NCI-H2107 (cell line): ENCODE results near the gene IQSEC1.

ENCODE experiments used
- DNase-seq: peaks from one replicate; lab custom pipeline; 2025; lab: John Stamatoyannopoulos, UW

IQSEC1 gene

DNA sequence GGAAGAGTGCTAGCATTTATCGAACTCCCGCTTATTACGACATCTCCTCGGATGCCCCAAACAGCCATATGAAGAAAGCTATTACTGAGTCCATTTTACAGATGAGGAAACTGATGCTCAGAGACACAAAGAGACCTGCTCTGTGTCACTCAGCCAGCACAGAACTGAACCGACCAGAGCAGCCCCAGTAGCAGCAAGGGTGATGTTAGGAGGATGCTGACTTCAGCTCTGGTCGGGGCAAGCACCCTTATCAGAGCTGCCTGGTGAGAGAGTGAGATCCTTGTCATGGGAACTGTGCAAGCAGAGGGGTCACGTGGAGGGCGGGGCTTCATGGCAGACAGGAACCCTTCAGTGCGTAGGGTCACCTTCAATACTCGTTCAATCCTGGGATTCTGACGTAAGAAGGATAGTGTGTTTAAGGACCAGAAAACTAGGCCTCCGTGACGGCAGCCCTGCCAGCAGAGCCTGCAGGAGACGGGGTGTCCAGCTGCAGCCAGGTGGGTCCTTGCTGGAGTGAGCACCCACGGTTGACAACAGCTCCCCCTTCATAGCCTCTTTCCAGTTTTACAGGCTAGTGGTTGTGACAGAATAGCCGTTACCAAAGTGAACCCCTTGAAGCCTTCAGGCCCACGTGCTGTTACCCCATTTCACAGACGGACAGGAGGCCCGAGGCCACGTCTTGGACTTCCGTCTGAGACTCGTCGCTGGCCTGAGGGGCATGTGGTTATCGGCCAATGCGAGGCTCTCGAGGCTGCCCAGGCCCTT is 12.0 kb upstream of the IQSEC1 start:
- no peak for DNase-seq

DNA sequence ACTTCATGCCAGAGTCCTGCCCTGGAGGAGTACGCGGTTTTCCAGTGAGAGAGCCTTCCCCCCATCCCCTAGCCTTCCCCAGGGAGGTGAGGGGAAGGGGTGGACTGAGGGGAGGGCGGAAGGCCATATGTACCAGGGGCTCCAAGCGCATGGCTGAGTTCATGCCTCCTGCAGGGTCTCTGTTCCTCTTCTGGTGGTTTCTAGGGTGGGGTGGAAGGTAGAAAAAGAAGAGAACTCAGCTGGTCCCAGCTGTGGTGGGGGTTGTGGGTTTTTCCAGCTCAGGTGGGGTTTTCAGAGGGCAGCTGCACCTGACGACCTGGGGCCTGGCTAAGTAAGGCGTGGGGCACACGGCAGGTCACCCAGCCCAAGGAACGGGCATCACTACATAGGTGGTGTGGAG is 10.7 kb upstream of the IQSEC1 start:
- no peak for DNase-seq

DNA sequence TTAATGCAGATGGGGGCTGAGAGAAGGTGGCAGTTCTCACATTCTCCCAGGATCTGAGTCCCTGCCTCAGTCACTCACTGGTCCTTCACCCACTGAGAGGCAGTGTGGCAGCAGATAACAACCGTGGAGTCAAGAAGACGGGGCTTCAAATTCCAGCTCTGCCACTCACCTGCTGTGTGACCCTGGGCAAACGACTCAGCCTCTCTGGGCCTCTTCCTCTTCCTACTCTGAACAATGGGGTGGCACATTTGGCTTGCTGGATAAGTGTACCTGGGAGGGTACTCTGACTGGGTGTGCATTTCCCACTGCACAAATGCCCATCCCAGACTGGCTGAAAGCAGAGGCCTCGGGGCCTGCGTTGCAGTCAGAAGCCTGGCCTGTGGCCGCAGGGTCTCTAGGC is 10.0 kb upstream of the IQSEC1 start:
- DNase-seq: no peak

DNA sequence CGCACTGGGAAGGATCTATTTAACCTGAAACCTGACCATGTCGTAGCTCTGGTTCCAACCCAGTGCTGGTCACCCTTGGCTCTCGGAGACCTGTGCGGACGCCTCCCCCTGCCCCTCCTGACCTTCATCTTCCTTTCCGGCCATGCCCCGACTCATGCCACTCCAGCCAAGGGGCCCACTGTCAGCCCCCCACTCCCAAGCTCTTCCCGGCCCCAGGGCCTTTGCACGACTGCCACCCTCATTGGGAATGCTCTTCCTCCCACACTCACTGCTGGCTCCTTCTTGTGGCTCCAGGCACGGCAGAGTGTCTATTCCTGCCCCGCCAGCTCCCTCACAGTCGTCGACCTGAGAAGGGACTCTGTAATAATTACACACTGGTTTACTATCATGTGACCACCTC is 9.4 kb upstream of the IQSEC1 start:
- DNase-seq: no peak

DNA sequence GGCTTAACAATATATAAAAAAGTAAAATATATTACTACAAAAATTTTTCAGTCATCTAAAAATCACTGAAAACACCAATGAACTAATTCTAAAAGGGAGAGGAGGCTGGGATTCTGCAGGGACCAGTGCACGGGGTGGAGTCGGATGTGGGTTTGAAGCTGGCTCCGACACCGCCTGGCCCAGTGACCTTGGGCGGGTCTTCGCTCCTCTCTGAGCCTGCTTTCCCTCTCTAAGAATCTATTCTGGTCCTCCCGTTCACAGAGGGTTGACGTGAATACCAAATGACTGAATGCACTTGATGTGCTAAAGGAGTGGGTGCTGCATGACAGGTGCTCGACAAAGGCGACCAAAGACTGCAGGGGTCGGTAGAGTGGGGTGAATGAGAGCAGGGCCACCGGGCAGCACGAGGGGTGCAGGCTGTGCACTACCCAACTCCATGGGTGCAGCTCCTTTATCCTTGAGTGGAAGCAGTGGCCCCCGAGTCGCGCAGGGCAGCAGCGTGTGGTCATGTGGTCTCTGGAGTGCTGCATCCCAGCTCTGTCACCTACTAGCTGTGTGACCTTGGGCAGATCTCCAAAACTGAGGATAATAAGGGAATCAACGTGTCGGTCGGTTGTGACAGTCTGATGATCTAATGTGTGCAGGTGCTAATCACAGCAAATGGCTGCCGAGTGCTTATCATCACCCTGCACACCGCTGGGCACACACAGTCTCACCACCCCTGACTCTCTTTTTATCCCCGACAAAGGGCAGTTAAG is 8.6 kb upstream of the IQSEC1 start:
- no peak for DNase-seq

DNA sequence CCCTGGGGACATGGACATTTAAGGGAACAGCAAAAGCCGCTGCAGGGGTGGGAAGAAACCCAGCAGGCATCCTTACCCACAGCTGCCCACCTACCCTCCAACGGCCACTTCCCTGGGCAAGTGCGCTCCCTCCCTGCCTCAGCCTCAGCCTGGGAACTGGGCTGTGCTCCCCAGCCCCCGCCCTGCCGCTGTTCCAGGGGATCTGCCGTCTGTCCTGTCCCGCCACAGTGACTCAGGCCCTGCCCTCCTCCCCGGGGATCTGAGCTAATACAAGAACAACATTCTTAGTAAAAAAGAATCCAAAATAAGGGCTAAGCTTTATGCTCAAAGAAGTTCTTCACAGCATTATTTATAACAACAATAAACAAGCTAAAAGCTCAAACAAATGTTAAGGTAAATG is 7.4 kb upstream of the IQSEC1 start:
- DNase-seq: no peak

DNA sequence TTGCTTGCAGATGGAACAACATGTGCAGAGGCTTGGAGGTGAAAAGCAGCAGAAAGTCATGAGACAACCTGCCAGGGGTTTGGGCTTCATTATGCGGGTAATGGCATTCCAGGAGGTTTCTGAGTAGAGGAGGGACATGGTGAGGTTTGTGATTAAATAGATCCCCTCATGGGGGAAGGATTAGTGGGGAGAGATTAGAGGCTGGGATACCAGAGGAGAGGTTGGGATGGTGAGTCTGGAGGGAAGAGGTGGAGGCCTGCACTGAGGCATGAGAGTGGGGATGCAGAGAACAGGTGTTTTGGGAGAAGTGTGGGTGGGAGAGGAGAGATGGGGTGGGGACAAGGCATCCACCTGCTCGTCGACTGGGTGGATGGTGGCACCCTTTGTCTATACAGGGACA is 6.8 kb upstream of the IQSEC1 start:
- DNase-seq: no peak

DNA sequence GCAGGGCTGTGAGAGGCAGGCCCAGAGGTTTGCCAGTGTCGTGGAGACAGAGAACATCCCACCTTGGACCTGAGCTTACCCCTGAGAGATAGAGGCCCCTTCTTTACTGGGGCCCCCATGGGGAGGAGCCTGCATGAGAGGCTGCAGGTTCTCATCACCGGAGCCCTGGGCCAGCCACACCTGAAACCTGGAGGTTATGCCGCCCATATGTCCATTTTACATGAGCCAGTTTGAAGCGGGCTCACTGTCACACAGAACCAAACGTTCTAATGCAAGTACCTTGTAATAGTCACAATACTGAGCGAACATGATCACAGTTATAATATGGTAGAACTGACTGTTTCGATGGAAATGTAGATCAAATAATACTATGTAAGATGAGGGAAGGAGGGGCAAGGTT is 6.3 kb upstream of the IQSEC1 start:
- DNase-seq: no peak

DNA sequence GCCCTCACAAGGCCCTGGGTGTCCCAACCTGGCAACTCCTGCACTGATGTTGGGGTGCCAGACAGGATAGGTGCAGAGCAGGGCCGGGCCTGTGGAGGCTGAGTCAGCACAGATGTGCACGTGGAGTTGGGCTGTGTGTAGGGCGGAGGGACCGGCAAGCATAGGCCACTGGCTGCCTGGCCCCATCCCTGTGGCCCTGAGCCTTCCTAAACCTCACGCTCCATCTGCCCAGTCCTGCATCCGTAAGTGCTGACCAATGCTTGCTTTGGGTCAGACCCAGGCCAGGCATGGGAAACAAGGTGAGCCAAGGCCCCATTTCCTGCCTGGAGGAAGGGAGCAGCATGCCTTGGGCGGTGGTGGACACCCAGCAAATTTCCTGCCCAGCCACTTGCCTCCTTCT is 5.8 kb upstream of the IQSEC1 start:
- DNase-seq: no peak

DNA sequence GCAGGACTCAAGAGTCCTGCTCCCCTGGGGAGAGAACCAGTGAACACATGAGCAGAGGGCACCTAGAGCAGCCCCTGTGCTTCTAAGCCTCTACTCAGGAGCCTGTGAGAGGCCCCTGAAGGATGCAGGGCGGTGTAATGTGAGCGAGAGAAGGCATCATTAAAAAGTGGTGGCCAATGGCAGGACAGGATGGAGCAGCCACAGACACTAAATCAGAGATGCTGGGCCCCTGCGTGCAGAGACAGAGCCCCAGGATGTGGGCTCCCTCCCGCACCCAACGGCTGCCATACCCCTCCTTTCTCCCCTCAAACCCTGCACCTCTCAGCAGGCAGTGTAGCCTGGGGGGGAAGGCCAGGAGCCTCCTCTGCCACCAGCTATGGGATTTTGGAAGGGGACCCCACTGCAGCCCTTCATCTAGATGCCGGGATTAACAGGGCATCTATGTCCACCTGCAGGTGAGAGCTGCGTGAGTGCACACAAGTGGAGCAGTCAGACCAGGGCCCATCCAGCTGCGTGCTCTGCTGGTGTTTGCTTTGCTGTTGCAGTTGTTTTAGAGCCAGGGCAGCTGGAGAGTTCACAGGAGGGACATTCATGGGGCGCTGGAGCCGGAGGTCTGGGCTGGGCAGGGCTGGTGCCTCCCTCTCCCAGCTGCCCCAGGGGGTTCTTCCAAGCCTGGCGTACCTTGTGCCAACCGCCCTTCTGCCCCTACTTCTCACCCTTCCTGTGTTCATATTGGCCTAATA is 5.1 kb upstream of the IQSEC1 start:
- no peak for DNase-seq

DNA sequence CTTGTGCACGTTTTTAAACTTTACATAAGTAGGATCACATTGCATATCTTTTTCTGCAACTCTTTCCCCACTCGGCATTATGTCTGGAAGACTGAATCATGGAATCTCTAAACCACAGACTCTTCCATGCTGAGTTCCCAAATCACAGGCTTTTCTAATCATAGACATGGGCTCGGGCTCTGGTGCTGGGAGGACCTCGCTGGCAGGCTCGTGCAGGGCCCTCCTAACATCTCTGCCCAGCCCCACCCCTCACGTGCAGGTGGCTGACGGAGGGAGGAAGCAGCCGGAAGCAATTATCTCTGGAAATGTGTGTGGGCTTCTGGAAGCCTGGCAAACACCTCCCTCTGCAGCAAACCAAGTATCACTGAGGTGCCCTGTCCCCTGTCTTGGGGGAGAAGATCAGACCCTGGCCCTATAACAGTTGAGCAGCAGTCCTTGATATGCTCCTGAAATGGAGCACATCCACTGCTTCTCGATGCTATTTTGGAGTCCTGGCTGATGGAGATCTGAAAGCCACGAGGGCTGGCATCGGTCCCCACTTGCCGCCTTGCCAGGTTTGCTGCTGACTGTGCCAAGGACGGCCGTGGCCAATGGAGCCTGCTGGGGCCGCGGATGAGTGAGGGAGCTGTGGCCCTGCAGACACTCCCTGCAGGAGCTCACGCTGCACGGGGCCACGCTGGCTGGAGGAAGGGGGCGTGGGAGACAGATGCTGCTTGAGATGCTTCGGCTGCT is 4.4 kb upstream of the IQSEC1 start:
- DNase-seq: no peak

DNA sequence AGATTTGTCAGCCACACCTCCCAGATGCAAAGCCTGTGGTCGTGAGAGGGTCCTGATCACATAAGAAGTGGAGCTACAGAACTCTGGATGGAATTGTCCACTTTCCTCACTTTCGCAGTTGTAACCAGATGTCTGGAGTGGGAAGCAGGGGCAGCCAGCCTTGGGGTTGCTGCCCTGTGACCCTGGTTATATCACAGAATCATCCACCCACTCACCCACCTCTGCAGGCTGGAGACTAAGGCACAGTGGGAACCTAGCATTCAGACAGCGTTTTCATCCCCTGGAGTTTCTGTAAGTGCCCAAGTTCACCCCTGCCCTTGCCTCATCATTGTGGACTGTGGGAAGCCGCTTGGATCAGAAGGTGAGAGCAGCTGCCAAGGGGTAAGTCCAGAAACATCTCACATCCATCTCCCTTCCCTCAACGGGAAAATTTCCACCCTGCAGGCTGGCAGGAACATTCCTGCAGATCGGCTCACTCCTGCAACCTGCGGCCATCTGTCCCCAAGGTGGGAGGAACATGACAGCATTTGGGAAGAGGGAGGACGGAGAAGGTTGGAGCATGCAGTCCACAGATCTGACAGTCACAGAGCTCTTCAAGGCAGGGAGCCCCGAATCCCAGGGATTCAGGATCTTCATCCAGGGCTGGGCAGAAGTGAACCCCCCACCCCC is 2.9 kb upstream of the IQSEC1 start:
- DNase-seq: no peak

DNA sequence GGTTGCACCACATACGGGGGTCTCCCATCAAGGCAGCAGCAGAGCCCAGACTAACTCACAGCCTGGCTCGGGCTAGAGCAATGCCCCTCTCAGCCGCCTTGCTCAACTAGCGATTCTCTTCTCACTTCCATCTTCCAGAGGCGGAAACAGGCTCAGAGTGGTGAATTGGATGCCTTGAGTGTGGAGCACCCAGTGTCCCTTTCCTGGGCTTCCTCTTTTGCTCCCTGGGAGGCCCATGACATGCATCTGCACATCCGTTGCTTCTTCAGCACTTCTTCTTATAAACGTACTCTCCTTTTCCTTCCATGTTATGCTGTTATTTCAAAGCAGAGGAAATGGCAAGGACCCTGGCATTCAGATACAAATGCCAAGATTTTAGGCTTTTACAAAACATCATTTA is 2.1 kb upstream of the IQSEC1 start:
- DNase-seq: no peak

DNA sequence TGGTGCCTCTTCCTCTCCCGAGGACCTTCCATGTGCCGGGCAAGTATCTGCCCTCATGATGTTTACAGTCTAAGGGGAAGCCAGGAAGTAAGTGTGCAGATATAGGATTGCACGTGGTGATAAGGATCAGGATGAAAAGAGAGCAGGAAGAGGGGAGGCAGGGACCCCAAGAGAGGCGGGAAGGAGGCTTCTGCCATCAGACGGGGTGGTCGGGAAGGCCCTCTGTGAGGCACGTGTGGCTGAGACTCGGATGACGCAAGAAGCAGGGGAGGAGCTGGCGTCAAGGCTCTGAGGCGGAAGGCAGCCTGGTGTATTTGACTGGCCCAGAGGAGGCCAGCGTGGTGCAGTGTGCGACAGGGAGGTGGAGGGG is 762 bp upstream of the IQSEC1 start:
- no peak for DNase-seq

DNA sequence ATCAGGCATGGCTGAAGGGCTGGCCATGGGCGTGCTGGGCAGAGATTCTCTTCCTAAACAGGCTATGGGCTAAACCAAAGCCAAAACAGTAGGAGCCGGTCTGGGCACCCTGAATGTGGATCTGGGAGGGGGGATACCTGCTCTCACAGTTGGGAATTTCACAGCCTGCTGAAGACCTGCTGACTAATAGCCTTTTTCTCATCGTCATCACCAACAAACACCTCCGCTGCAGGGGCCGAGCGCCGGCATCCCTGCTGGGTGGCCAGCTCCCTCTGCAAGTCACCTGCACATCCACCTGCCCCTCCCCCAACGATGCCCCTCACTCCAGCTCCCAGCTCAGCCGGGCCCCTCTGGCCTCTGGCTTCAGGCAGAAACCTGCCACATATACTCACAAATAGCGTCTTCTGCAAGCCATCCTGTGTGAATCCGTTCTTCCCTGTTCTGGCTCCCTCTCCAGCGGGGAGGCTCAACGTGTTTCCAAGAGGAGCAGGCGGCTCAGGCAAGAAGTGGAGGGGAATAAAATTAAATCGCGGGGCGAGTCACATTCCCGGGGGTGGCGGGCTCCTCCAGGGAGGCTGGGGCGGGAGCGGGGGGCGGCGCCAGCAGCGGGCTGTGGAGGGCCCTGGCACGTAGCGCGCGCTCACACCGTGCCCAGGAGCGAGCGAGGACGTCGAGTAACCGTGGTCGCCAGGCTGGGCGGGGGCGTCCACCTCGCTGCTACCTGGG is 466 bp downstream of the IQSEC1 start:
- DNase-seq: no peak

DNA sequence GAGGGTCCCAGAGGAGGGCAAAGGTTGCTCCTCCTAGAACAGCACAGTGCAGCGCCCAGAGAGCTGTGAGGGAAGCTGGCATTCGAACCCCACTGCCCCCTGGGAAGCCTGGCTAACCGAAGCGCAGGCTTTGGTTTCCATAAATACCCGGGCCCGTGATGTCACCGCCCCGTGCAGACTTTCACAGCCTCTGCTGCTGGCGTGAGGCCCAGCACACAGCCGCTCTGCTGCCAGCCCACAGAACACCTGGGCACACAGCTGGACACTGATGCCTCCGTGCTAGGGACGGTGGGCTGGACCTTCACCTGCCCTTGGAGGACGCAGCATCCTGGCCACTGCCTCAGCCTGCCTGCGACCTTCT is 1.0 kb downstream of the IQSEC1 start:
- no peak for DNase-seq

DNA sequence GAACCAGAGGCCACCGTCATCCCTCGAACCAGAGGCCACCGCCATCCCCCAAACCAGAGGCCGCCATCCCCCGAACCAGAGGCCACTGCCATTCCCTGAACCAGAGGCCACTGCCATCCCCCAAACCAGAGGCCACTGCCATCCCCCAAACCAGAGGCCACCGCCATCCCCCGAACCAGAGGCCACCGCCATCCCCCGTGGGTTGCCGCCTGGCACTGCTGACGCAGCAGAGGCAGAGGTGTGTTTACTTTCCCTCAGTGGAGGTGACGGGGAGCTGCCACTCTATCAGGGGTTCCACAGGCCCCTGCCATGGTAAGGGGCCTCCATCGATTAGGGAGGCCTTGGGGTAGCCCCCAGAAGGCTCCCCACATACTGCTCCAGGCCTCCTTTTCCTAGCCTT is 1.5 kb downstream of the IQSEC1 start:
- no peak for DNase-seq

DNA sequence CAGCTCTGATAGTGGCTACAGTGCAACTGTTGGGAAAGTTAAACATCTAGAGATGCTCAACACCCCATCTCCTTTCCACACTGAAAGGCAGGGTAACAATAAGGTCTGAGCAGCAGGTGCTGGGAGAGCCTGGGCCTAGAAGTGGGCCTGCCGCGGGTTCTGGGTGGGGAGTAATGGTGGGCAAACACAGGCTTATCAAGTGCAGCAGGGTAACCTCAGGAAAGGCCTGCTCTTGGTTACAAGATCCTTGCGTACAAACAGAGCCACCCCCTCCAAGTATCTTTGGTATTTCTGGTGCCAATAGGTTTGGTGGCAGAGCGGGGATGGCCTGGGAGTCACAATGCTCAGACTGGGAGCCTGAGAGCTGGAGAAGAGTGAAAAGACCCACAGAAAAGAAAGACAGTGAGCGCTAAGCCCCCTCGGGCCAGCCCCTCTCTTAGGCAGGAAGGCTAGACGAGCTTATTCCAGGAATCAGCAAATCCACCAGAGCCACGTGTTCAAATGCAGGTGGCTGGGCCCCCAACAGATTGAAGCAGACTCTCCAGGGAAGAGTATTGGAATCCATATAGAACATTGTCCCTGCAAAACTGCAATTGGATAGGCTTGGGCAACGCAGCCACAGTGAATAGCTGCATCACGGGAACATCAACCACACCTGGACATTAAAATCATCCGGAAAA is 2.7 kb downstream of the IQSEC1 start:
- no peak for DNase-seq

DNA sequence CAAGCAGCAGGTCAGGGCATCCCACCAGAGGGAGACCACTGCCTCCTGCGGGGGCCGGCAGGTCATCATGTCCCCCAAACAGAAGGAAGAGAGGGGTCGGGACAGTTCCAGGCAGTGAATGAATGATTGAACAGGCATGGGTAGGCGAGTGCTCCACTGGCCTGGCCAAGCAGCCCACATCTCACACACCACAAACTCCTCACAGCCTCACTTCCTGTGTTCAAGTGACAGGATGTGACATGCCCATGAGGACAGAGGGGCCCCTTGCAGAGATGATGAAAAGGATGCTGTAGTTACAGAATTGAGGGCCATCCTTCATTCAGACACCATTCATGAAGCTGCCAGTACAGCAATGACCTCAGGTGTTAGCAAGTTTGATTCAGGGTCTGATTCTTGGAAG is 3.7 kb downstream of the IQSEC1 start:
- no peak for DNase-seq

DNA sequence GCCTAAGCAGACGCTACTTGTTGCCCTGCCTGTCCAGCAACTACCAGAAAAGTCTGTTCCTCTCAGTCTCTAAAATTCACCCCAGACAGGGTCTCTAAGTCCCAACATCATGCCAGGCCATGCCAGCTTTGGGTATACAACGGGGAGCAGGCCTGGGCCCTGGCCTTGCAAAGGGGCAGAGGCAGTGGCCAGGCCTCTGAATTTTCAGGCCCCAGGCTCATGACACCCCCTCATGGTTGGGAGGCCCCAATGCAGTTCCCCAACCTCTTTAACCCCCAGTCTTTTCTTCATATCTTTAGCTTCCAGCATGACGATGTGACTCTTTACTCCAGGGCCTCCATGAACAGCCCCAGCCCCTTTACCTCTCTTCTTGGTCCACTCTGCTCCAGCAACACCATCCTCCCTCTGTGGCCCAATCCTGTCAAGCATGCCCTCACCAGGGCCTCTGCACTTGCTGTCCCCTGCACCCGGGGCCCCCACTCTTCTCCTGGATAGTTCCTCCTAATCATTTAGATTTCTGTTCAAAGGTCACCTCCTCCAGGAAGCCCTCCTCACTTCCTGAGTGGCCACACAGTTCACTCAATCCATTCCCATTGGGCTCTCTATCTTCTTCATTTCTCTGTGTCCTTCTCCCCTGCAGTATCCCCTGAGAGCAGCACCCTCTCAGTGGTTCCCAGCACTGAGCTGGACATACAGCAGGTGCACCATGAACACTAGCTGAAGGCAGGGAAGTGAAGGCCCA is 4.8 kb downstream of the IQSEC1 start:
- DNase-seq: no peak
